ENCODE results near the gene FAM216B. TPM values are rescaled to one million over a fixed set of nuclear protein-coding genes. Genes with fewer than 3 reads are reported as not detected.
"Not testable (repeated sequence)": the region's sequence is repeated elsewhere in the genome, so short reads cannot be mapped to it uniquely, and the experiment has no call there.

The FAM216B gene
- polyA plus RNA-seq, 3 donors, result not detected

GRCh38 chr13:42769650-42770049 lies 11.7 kb upstream of the FAM216B start:
- DNase-seq (ENCODE audit: extremely low read depth in 1 of 11, low read depth in 9 of 11, low spot score in 4 of 11), result no peak

GRCh38 chr13:42776558-42776957 lies 4.8 kb upstream of the FAM216B start:
- not testable (repeated sequence) for DNase-seq (ENCODE audit: extremely low read depth in 1 of 11, low read depth in 9 of 11, low spot score in 4 of 11)

GRCh38 chr13:42777467-42777866 lies 3.9 kb upstream of the FAM216B start:
- no peak for DNase-seq (ENCODE audit: extremely low read depth in 1 of 11, low read depth in 9 of 11, low spot score in 4 of 11)

GRCh38 chr13:42780044-42780443 lies 1.3 kb upstream of the FAM216B start:
- no peak for DNase-seq (ENCODE audit: extremely low read depth in 1 of 11, low read depth in 9 of 11, low spot score in 4 of 11)

- DNase-seq (ENCODE audit: extremely low read depth in 1 of 11, low read depth in 9 of 11, low spot score in 4 of 11), result peak in 7 of 11 donors; percentile 3 to 25 (median 12)
Observed at GRCh38 chr13:42786715-42787114, 5.3 kb downstream of the FAM216B start.

GRCh38 chr13:42788601-42789000 lies 7.2 kb downstream of the FAM216B start:
- DNase-seq (ENCODE audit: extremely low read depth in 1 of 11, low read depth in 9 of 11, low spot score in 4 of 11), result no peak

- no peak for DNase-seq (ENCODE audit: extremely low read depth in 1 of 11, low read depth in 9 of 11, low spot score in 4 of 11)
Observed at GRCh38 chr13:42792154-42792553, 10.8 kb downstream of the FAM216B start.

GRCh38 chr13:42794577-42795275 lies 13.3 kb downstream of the FAM216B start:
- no peak for DNase-seq (ENCODE audit: extremely low read depth in 1 of 11, low read depth in 9 of 11, low spot score in 4 of 11)

GRCh38 chr13:42795666-42796065 lies 14.3 kb downstream of the FAM216B start:
- no peak for DNase-seq (ENCODE audit: extremely low read depth in 1 of 11, low read depth in 9 of 11, low spot score in 4 of 11)

- no peak for DNase-seq (ENCODE audit: extremely low read depth in 1 of 11, low read depth in 9 of 11, low spot score in 4 of 11)
Observed at GRCh38 chr13:42796747-42797356, 15.5 kb downstream of the FAM216B start.

- no peak for DNase-seq (ENCODE audit: extremely low read depth in 1 of 11, low read depth in 9 of 11, low spot score in 4 of 11)
Observed at GRCh38 chr13:42798118-42798517, 16.7 kb downstream of the FAM216B start.

- DNase-seq (ENCODE audit: extremely low read depth in 1 of 11, low read depth in 9 of 11, low spot score in 4 of 11), result no peak
Observed at GRCh38 chr13:42800109-42800643, 18.8 kb downstream of the FAM216B start.

- DNase-seq (ENCODE audit: extremely low read depth in 1 of 11, low read depth in 9 of 11, low spot score in 4 of 11), result no peak
Observed at GRCh38 chr13:42803563-42804204, 22.3 kb downstream of the FAM216B start.

GRCh38 chr13:42804244-42804874 lies 23.0 kb downstream of the FAM216B start:
- DNase-seq (ENCODE audit: extremely low read depth in 1 of 11, low read depth in 9 of 11, low spot score in 4 of 11), result no peak

GRCh38 chr13:42807241-42807640 lies 25.9 kb downstream of the FAM216B start:
- DNase-seq (ENCODE audit: extremely low read depth in 1 of 11, low read depth in 9 of 11, low spot score in 4 of 11), result no peak

- no peak for DNase-seq (ENCODE audit: extremely low read depth in 1 of 11, low read depth in 9 of 11, low spot score in 4 of 11)
Observed at GRCh38 chr13:42807866-42808265, 26.5 kb downstream of the FAM216B start.

GRCh38 chr13:42808341-42808940 lies 27.1 kb downstream of the FAM216B start:
- no peak for DNase-seq (ENCODE audit: extremely low read depth in 1 of 11, low read depth in 9 of 11, low spot score in 4 of 11)

GRCh38 chr13:42812316-42812715 lies 30.9 kb downstream of the FAM216B start:
- no peak for DNase-seq (ENCODE audit: extremely low read depth in 1 of 11, low read depth in 9 of 11, low spot score in 4 of 11)

GRCh38 chr13:42814868-42815267 lies 33.5 kb downstream of the FAM216B start:
- no peak for DNase-seq (ENCODE audit: extremely low read depth in 1 of 11, low read depth in 9 of 11, low spot score in 4 of 11)

Measured in renal cortex interstitium (tissue), 11 donors.